SU-DHL-6 (cell line): Measurements from ENCODE around the gene GREM1.

Experiments used
- H2AFZ ChIP-seq: fragments of 200-600 bp; sonication (generic); 2 replicates; pipeline ENCODE4 v1.6.1; 2014; ENCODE audit warnings: low read depth, mild to moderate bottlenecking, moderate library complexity, mixed read lengths, antibody characterized with exemption, low read length; ENCODE audit not compliant: severe bottlenecking
- H3F3A ChIP-seq: fragments of 200-600 bp; shearing (Covaris generic); 2 replicates; pipeline ENCODE4 v1.6.0; 2016; ENCODE audit warnings: antibody characterized with exemption, mild to moderate bottlenecking; ENCODE audit not compliant: insufficient read depth
- H3K27ac ChIP-seq: fragments of 200-600 bp; sonication (generic); 2 replicates; pipeline ENCODE4 v1.5.1; 2016; ENCODE audit warnings: low read depth, mild to moderate bottlenecking, low read length, moderate library complexity, mixed read lengths
- H3K27me3 ChIP-seq: fragments of 200-600 bp; sonication (generic), shearing (Covaris generic); 2 replicates; pipeline ENCODE4 v1.6.0; 2014; ENCODE audit warnings: mild to moderate bottlenecking, low read length
- H3K36me3 ChIP-seq: fragments of 200-600 bp; sonication (generic); 2 replicates; pipeline ENCODE4 v1.6.1; 2014; ENCODE audit warnings: mild to moderate bottlenecking, low read length, mixed read lengths
- H3K4me2 ChIP-seq: fragments of 300-600, 200-600 bp; shearing (Covaris generic), sonication (generic); 2 replicates; pipeline ENCODE4 v1.6.0; 2014; ENCODE audit warnings: low read length, low read depth, mild to moderate bottlenecking; ENCODE audit not compliant: poor library complexity, severe bottlenecking
- H3K4me3 ChIP-seq: fragments of 200-600 bp; sonication (generic); 2 replicates; pipeline ENCODE4 v1.5.1; 2014; ENCODE audit warnings: antibody characterized with exemption, low read length, mild to moderate bottlenecking, mixed read lengths; ENCODE audit not compliant: insufficient read depth, poor library complexity, severe bottlenecking
- H3K79me2 ChIP-seq: fragments of 200-600 bp; sonication (generic); 2 replicates; pipeline ENCODE4 v1.6.1; 2014; ENCODE audit warnings: mild to moderate bottlenecking, low read length, moderate library complexity; ENCODE audit not compliant: insufficient read depth
- H3K9ac ChIP-seq: fragments of 200-600 bp; sonication (generic); 2 replicates; pipeline ENCODE4 v1.7.0; 2014; ENCODE audit warnings: mild to moderate bottlenecking, low read length
- H3K9me2 ChIP-seq: fragments of 200-600 bp; sonication (generic); replicated peaks from 2 replicates; pipeline ENCODE4 v1.6.1; 2014; ENCODE audit warnings: low read length; ENCODE audit not compliant: insufficient read depth
- H3K9me3 ChIP-seq: fragments of 200-600 bp; sonication (generic); 2 replicates; pipeline ENCODE4 v1.6.1; 2014; ENCODE audit warnings: low read length, mixed read lengths; ENCODE audit not compliant: insufficient read depth
- H4K20me1 ChIP-seq: fragments of 200-600 bp; sonication (generic); 2 replicates; pipeline ENCODE4 v1.6.1; 2014; ENCODE audit warnings: low read depth, mild to moderate bottlenecking, antibody characterized with exemption, low read length, moderate library complexity, mixed read lengths
- EZH2phosphoT487 ChIP-seq: fragments of 200-600 bp; sonication (generic), shearing (Covaris generic); conservative IDR thresholded peaks from 2 replicates; pipeline ENCODE4 v1.6.1; 2018; ENCODE audit warnings: mild to moderate bottlenecking, antibody characterized with exemption, low read length, moderate library complexity, mixed read lengths
- TF ChIP-seq, protein P1 (sequence below): fragments of 200-600 bp; sonication (generic); IDR thresholded peaks from one replicate; pipeline ENCODE4 v1.5.1; 2017; ENCODE audit warnings: antibody characterized with exemption, mild to moderate bottlenecking, low read length, moderate library complexity; ENCODE audit not compliant: insufficient read depth, poor library complexity, severe bottlenecking

Gene GREM1

DNA sequence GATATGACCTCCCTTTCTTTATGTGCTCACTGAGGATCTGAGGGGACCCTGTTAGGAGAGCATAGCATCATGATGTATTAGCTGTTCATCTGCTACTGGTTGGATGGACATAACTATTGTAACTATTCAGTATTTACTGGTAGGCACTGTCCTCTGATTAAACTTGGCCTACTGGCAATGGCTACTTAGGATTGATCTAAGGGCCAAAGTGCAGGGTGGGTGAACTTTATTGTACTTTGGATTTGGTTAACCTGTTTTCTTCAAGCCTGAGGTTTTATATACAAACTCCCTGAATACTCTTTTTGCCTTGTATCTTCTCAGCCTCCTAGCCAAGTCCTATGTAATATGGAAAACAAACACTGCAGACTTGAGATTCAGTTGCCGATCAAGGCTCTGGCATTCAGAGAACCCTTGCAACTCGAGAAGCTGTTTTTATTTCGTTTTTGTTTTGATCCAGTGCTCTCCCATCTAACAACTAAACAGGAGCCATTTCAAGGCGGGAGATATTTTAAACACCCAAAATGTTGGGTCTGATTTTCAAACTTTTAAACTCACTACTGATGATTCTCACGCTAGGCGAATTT, 14.9 kb downstream of the GREM1 start:
- Histone ChIP-seq H3K9ac (no peak overlapping the region), H3K9me3 (no peaks in the 10 kb centered on the region), H4K20me1 (no peaks in the 10 kb centered on the region), H3K36me3 (no peaks in the 10 kb centered on the region), H3K4me3 (no peak overlapping the region), H2AFZ (no peak overlapping the region), H3K79me2 (no peaks in the 10 kb centered on the region), H3K9me2 (no peaks in the 10 kb centered on the region), H3K27me3 (no peaks in the 10 kb centered on the region), H3K27ac (no peak overlapping the region), H3K4me2 (no peak overlapping the region), H3F3A (no peaks in the 10 kb centered on the region)
- no peak for TF ChIP-seq EZH2phosphoT487
- TF ChIP-seq, protein P1, sequence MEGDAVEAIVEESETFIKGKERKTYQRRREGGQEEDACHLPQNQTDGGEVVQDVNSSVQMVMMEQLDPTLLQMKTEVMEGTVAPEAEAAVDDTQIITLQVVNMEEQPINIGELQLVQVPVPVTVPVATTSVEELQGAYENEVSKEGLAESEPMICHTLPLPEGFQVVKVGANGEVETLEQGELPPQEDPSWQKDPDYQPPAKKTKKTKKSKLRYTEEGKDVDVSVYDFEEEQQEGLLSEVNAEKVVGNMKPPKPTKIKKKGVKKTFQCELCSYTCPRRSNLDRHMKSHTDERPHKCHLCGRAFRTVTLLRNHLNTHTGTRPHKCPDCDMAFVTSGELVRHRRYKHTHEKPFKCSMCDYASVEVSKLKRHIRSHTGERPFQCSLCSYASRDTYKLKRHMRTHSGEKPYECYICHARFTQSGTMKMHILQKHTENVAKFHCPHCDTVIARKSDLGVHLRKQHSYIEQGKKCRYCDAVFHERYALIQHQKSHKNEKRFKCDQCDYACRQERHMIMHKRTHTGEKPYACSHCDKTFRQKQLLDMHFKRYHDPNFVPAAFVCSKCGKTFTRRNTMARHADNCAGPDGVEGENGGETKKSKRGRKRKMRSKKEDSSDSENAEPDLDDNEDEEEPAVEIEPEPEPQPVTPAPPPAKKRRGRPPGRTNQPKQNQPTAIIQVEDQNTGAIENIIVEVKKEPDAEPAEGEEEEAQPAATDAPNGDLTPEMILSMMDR = no peak

DNA sequence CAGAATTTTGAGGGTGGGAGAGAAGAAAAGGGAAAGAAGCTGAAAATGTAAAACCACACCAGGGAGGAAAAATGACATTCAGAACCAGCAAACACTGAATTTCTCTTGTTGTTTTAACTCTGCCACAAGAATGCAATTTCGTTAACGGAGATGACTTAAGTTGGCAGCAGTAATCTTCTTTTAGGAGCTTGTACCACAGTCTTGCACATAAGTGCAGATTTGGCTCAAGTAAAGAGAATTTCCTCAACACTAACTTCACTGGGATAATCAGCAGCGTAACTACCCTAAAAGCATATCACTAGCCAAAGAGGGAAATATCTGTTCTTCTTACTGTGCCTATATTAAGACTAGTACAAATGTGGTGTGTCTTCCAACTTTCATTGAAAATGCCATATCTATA, 15.5 kb downstream of the GREM1 start:
- no peak overlapping the region for H2AFZ ChIP-seq
- no peak overlapping the region for H3K4me3 ChIP-seq
- no peaks in the 10 kb centered on the region for H4K20me1 ChIP-seq
- H3K9me2 ChIP-seq = no peaks in the 10 kb centered on the region
- H3F3A ChIP-seq = no peaks in the 10 kb centered on the region
- H3K9me3 ChIP-seq = no peaks in the 10 kb centered on the region
- no peak for TF ChIP-seq EZH2phosphoT487
- TF ChIP-seq, protein P1 = no peak
- no peaks in the 10 kb centered on the region for H3K36me3 ChIP-seq
- H3K27me3 ChIP-seq = no peaks in the 10 kb centered on the region
- no peak overlapping the region for H3K4me2 ChIP-seq
- no peaks in the 10 kb centered on the region for H3K79me2 ChIP-seq
- H3K27ac ChIP-seq = no peak overlapping the region
- no peak overlapping the region for H3K9ac ChIP-seq

DNA sequence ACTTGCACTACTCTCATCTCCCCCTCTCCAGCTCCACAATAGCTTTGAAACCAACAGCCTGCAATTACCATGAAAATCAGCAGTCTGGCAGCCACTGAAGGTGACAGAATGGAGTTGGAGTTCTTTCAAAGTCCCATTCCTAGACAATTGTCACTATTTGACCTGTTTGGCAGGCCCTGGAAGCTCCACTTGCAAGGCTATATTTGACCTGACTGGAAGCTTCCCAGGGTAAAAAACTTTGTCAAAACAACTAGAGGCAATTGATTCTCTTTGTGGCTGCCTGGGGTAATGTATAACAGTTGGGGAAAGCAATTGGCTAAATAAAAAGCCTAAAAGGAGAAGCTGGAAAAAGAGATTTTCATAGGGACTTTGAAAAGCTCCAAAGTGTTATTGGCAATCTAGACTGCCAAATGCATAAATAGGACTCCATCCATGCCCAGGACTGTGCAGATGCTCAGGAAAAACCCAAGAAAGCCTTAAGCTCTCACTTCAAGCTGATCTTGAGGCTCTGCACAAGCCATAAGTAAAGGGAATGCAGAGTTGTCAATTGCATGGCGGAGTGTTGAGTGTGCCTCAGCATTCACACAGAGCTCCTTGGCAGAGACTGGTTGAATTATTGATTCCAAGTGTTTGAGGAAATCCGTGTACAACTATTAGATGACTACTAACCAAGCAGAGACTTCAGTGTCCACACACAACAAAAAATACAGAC, 18.3 kb downstream of the GREM1 start:
- H3K79me2 ChIP-seq = no peaks in the 10 kb centered on the region
- no peaks in the 10 kb centered on the region for H4K20me1 ChIP-seq
- TF ChIP-seq, protein P1 = no peak
- TF ChIP-seq EZH2phosphoT487 = no peak
- no peak overlapping the region for H3K4me2 ChIP-seq
- no peak overlapping the region for H3K27ac ChIP-seq
- no peaks in the 10 kb centered on the region for H3K27me3 ChIP-seq
- no peak overlapping the region for H3K4me3 ChIP-seq
- no peak overlapping the region for H2AFZ ChIP-seq
- no peaks in the 10 kb centered on the region for H3K36me3 ChIP-seq
- 0 out of 2 replicates have a peak, but pooled peaks cover 5% of the 10 kb centered on the region for H3K9me2 ChIP-seq
- H3F3A ChIP-seq = no peaks in the 10 kb centered on the region
- H3K9ac ChIP-seq = no peak overlapping the region
- no peaks in the 10 kb centered on the region for H3K9me3 ChIP-seq
